K562 (cell line): ENCODE measurements around the gene MED15. TPM values are rescaled to one million over a fixed set of nuclear protein-coding genes. Genes with fewer than 3 reads are reported as not detected.

ENCODE experiments used
- ADNP ChIP-seq: fragments of 200-800 bp; sonication (Bioruptor generic); IDR thresholded peaks from 2 replicates; pipeline ENCODE4 v1.6.1; 2016; ENCODE audit warnings: missing genetic modification characterization, missing compliant biosample characterization
- ATF1 ChIP-seq, 2 experiments: fragments of 450-650 bp in 1 of 2; IDR thresholded peaks; 2 replicates each; pipeline ENCODE4 v1.6.1; 2016; ENCODE audit warnings: missing compliant biosample characterization in 1 of 2, missing genetic modification characterization in 1 of 2
- CTCFL ChIP-seq: IDR thresholded peaks from 2 replicates; pipeline ENCODE4 v1.6.1; 2011; ENCODE audit warnings: borderline replicate concordance, low read depth, mild to moderate bottlenecking, moderate library complexity, low read length; ENCODE audit not compliant: insufficient read depth, poor library complexity, severe bottlenecking
- ESRRA ChIP-seq: fragments of 450-650 bp; IDR thresholded peaks from 2 replicates; pipeline ENCODE4 v1.6.1; 2014; ENCODE audit warnings: low read depth, mild to moderate bottlenecking, moderate library complexity, borderline replicate concordance
- ETS1 ChIP-seq: conservative IDR thresholded peaks from 2 replicates; pipeline ENCODE4 v1.6.1; 2011; ENCODE audit warnings: low read depth, mild to moderate bottlenecking, low read length; ENCODE audit not compliant: control insufficient read depth
- FOXP1 ChIP-seq: sonication (generic); formaldehyde crosslinking; IDR thresholded peaks from 2 replicates; pipeline ENCODE4 v1.8.0; 2022; ENCODE audit warnings: mild to moderate bottlenecking, missing genetic modification reagents
- HOXB6 ChIP-seq: fragments of 250-450 bp; sonication (Bioruptor Pico); IDR thresholded peaks from 2 replicates; pipeline ENCODE4 v1.5.1; 2022; ENCODE audit warnings: mild to moderate bottlenecking, borderline replicate concordance
- KDM2B ChIP-seq: fragments of 250-450 bp; sonication (Bioruptor Pico); IDR thresholded peaks from 2 replicates; pipeline ENCODE4 v1.8.0; 2021; ENCODE audit warnings: mild to moderate bottlenecking, moderate library complexity
- MAFF ChIP-seq: IDR thresholded peaks from 2 replicates; pipeline ENCODE4 v1.6.1; 2012; ENCODE audit warnings: low read length, improper control_type of control experiment
- NFYB ChIP-seq: IDR thresholded peaks from 2 replicates; pipeline ENCODE4 v1.6.1; 2011; ENCODE audit warnings: mild to moderate bottlenecking, moderate library complexity; ENCODE audit not compliant: insufficient read length; ENCODE audit errors: extremely low read depth
- SMARCB1 ChIP-seq: IDR thresholded peaks from 2 replicates; pipeline ENCODE4 v1.6.1; 2011; ENCODE audit warnings: improper control_type of control experiment, low read depth; ENCODE audit not compliant: insufficient read length
- TBP ChIP-seq: optimal IDR thresholded peaks from 2 replicates; pipeline ENCODE3; 2011; ENCODE audit warnings: low read depth, low read length, improper control_type of control experiment
- ZBTB1 ChIP-seq: sonication (generic); formaldehyde crosslinking; IDR thresholded peaks from 2 replicates; pipeline ENCODE4 v1.8.1; 2023; ENCODE audit warnings: missing genetic modification reagents, low read depth, mild to moderate bottlenecking, borderline replicate concordance
- ZBTB9 ChIP-seq: fragments of 450-650 bp; formaldehyde crosslinking; IDR thresholded peaks from 2 replicates; pipeline ENCODE4 v1.4.0; 2020; ENCODE audit warnings: mild to moderate bottlenecking, moderate library complexity
- ZKSCAN1 ChIP-seq: fragments of 150-350 bp; IDR thresholded peaks from 2 replicates; pipeline ENCODE4 v1.6.1; 2016; ENCODE audit warnings: low read depth, low read length
- ZNF561 ChIP-seq: fragments of 450-650 bp; formaldehyde crosslinking; conservative IDR thresholded peaks from 2 replicates; pipeline ENCODE4 v1.4.0; 2020; ENCODE audit warnings: mild to moderate bottlenecking, moderate library complexity
- polyA plus RNA-seq, 8 experiments: library from polyadenylated mRNA; depleted of rRNA in 4 of 8; stranded (reverse) in 5 of 8; unstranded in 3 of 8; fragments of >200 nt; fragmentation: Nextera tagmentation in 2 of 8; fragmentation: Illumina TruSeq in 1 of 8; extraction: Ambion mirVana in 2 of 8; extraction: Trizol in 1 of 8; gene quantifications; 2 replicates each; pipeline versions ENCODE4 v1.2.1 to v1.2.3, GENCODE V29; 2011 to 2014; ENCODE audit warnings: inconsistent platforms in 1 of 8, missing spikeins in 1 of 8
- total RNA-seq, 7 experiments: library from RNA; depleted of rRNA in 6 of 7; stranded (reverse); fragments of >200 nt in 6 of 7; fragmentation: Illumina TruSeq in 2 of 7; extraction: Trizol in 2 of 7; gene quantifications; 2 replicates each; pipeline versions ENCODE4 v1.2.1 to v1.2.3, GENCODE V29; 2011 to 2021; ENCODE audit warnings: low replicate concordance in 1 of 7
- TF ChIP-seq, protein P1 (sequence below): fragments of 250-450 bp; sonication (Bioruptor Pico); IDR thresholded peaks from 2 replicates; pipeline ENCODE4 v1.8.0; 2022; ENCODE audit warnings: inconsistent platforms
- TF ChIP-seq, protein P2 (sequence below): IDR thresholded peaks from 2 replicates; pipeline ENCODE4 v1.6.1; 2012; ENCODE audit warnings: low read depth, low read length, improper control_type of control experiment, borderline replicate concordance

The MED15 gene
- total and polyA plus RNA-seq, 9 of the 15 experiments (the other 6 are each of a cell fraction or from before 2014, with no cell fraction given), result 4.0 to 271 (median 60.1) TPM

GRCh38 chr22:20545681-20546521 lies 38.5 kb downstream of the MED15 start (continued):
- TF ChIP-seq ZNF561, result peak; percentile 93
- no peak for TF ChIP-seq ZBTB1 (CRISPR knock-in tag)
- TF ChIP-seq ADNP (tag), result no peak
- TF ChIP-seq ATF1 (CRISPR knock-in tag; IDR thresholded peaks at IDR 0.05), result no peak
- TF ChIP-seq ATF1 (tag; IDR thresholded peaks at IDR 0.05), result peak; percentile 86
- 0 out of 2 replicates have a peak, but pooled peaks have one; percentile 39 for TF ChIP-seq ZKSCAN1
- no peak for TF ChIP-seq TBP
- TF ChIP-seq, protein P1, sequence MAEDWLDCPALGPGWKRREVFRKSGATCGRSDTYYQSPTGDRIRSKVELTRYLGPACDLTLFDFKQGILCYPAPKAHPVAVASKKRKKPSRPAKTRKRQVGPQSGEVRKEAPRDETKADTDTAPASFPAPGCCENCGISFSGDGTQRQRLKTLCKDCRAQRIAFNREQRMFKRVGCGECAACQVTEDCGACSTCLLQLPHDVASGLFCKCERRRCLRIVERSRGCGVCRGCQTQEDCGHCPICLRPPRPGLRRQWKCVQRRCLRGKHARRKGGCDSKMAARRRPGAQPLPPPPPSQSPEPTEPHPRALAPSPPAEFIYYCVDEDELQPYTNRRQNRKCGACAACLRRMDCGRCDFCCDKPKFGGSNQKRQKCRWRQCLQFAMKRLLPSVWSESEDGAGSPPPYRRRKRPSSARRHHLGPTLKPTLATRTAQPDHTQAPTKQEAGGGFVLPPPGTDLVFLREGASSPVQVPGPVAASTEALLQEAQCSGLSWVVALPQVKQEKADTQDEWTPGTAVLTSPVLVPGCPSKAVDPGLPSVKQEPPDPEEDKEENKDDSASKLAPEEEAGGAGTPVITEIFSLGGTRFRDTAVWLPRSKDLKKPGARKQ (CRISPR knock-in tag), result peak; percentile 95; the same call in 1 of the 2 replicates
- peak; percentile 69 for TF ChIP-seq MAFF
- TF ChIP-seq, protein P2, sequence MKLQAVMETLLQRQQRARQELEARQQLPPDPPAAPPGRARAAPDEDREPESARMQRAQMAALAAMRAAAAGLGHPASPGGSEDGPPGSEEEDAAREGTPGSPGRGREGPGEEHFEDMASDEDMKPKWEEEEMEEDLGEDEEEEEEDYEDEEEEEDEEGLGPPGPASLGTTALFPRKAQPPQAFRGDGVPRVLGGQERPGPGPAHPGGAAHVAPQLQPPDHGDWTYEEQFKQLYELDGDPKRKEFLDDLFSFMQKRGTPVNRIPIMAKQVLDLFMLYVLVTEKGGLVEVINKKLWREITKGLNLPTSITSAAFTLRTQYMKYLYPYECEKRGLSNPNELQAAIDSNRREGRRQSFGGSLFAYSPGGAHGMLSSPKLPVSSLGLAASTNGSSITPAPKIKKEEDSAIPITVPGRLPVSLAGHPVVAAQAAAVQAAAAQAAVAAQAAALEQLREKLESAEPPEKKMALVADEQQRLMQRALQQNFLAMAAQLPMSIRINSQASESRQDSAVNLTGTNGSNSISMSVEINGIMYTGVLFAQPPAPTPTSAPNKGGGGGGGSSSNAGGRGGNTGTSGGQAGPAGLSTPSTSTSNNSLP, result 0 out of 2 replicates have a peak, but pooled peaks have one; percentile 18
- no peak for TF ChIP-seq CTCFL
- TF ChIP-seq ZBTB9 (CRISPR knock-in tag), result peak; percentile 99
- peak; percentile 92; the same call in 1 of the 2 replicates for TF ChIP-seq HOXB6 (CRISPR knock-in tag)
- no peak for TF ChIP-seq SMARCB1
- peak; percentile 21 for TF ChIP-seq FOXP1 (CRISPR knock-in tag)
- TF ChIP-seq ESRRA, result no peak
- TF ChIP-seq KDM2B (CRISPR knock-in tag), result 0 out of 2 replicates have a peak, but pooled peaks have one; percentile 72
- TF ChIP-seq ETS1, result peak; percentile 62; the same call in 1 of the 2 replicates
- no peak for TF ChIP-seq NFYB
